GM23338 (cell line): ENCODE results near the gene HSPB3. TPM values are rescaled to one million over a fixed set of nuclear protein-coding genes. Genes with fewer than 3 reads are reported as not detected.

Experiments used
- ATAC-seq: fragments of 200-7000 bp; cut with Tn5 transposase; 3 replicates; pipeline ENCODE4 v1.9.1; 2020
- DNase-seq: peaks from one replicate; pipeline ENCODE4 v3.0.0-alpha.2; 2015; ENCODE audit warnings: low spot score
- H2AFZ ChIP-seq: fragments of 200-600 bp; sonication (generic); 2 replicates; pipeline ENCODE4 v1.8.0; 2016; ENCODE audit warnings: antibody characterized with exemption, mild to moderate bottlenecking, moderate library complexity
- H3F3A ChIP-seq: fragments of 200-600 bp; sonication (generic); replicated peaks from 2 replicates; pipeline ENCODE4 v1.8.0; 2017; ENCODE audit warnings: antibody characterized with exemption, mixed run types, low read depth
- H3K27ac ChIP-seq: fragments of 200-600 bp; sonication (generic); 2 replicates; pipeline ENCODE4 v1.6.1; 2016; ENCODE audit warnings: low read depth
- H3K27me3 ChIP-seq: fragments of 200-600 bp; sonication (generic); 2 replicates; pipeline ENCODE4 v1.8.0; 2016; ENCODE audit warnings: mild to moderate bottlenecking, mixed run types, moderate library complexity; ENCODE audit not compliant: insufficient read depth
- H3K36me3 ChIP-seq: fragments of 200-600 bp; sonication (generic); 2 replicates; pipeline ENCODE4 v1.8.0; 2016; ENCODE audit warnings: mild to moderate bottlenecking; ENCODE audit not compliant: insufficient read depth
- H3K4me1 ChIP-seq: fragments of 200-600 bp; sonication (generic); 2 replicates; pipeline ENCODE4 v1.8.0; 2016; ENCODE audit warnings: mild to moderate bottlenecking, moderate library complexity; ENCODE audit not compliant: insufficient read depth
- H3K4me2 ChIP-seq: fragments of 200-600 bp; sonication (generic); 2 replicates; pipeline ENCODE4 v1.7.1; 2017; ENCODE audit warnings: mixed run types
- H3K4me3 ChIP-seq: fragments of 200-600 bp; sonication (generic); 2 replicates; pipeline ENCODE4 v1.6.1; 2016; ENCODE audit warnings: mixed run types
- H3K79me2 ChIP-seq: fragments of 200-600 bp; sonication (generic); replicated peaks from 2 replicates; pipeline ENCODE4 v1.8.0; 2017; ENCODE audit warnings: mild to moderate bottlenecking; ENCODE audit not compliant: insufficient read depth
- H3K9me2 ChIP-seq: fragments of 200-600 bp; sonication (generic); 2 replicates; pipeline ENCODE4 v1.8.0; 2017; ENCODE audit not compliant: insufficient read depth
- H4K20me1 ChIP-seq: fragments of 200-600 bp; sonication (generic); replicated peaks from 2 replicates; pipeline ENCODE4 v1.8.0; 2017; ENCODE audit warnings: mild to moderate bottlenecking; ENCODE audit not compliant: insufficient read depth
- H3K27ac Mint-ChIP-seq: 2 replicates; pipeline ENCODE4 v1.8.0; 2020; ENCODE audit warnings: inconsistent platforms, mild to moderate bottlenecking, moderate library complexity, mixed read lengths
- H3K27me3 Mint-ChIP-seq: 3 replicates; pipeline ENCODE4 v1.8.0; 2022; ENCODE audit warnings: low read depth, mild to moderate bottlenecking, moderate library complexity, mixed read lengths, inconsistent platforms; ENCODE audit not compliant: insufficient read depth, poor library complexity
- H3K36me3 Mint-ChIP-seq: 3 replicates; pipeline ENCODE4 v1.8.0; 2021; ENCODE audit warnings: low read depth, mild to moderate bottlenecking, inconsistent platforms, moderate library complexity, mixed read lengths
- H3K4me1 Mint-ChIP-seq: 3 replicates; pipeline ENCODE4 v1.8.0; 2020; ENCODE audit warnings: mild to moderate bottlenecking, inconsistent platforms, mixed read lengths
- H3K4me3 Mint-ChIP-seq: 3 replicates; pipeline ENCODE4 v1.8.0; 2021; ENCODE audit warnings: moderate library complexity, mild to moderate bottlenecking, inconsistent platforms, mixed read lengths
- H3K9me3 Mint-ChIP-seq: 3 replicates; pipeline ENCODE4 v1.8.0; 2020; ENCODE audit warnings: moderate library complexity, mild to moderate bottlenecking, inconsistent platforms, mixed read lengths
- EZH2 ChIP-seq: fragments of 200-600 bp; sonication (generic); IDR thresholded peaks from one replicate; pipeline ENCODE4 v1.8.0; 2017; ENCODE audit warnings: antibody characterized with exemption, mild to moderate bottlenecking, low read depth; ENCODE audit not compliant: unreplicated experiment
- EZH2phosphoT487 ChIP-seq: fragments of 200-600 bp; sonication (generic); IDR thresholded peaks from one replicate; pipeline ENCODE4 v1.8.1; 2018; ENCODE audit warnings: antibody characterized with exemption; ENCODE audit not compliant: unreplicated experiment
- JUNB ChIP-seq: IDR thresholded peaks from one replicate; pipeline ENCODE4 v1.6.1; 2016; ENCODE audit warnings: antibody characterized with exemption; ENCODE audit not compliant: unreplicated experiment
- NANOG ChIP-seq: IDR thresholded peaks from 2 replicates; pipeline ENCODE4 v1.6.1; 2016; ENCODE audit warnings: antibody characterized with exemption, borderline replicate concordance
- STAT1 ChIP-seq: IDR thresholded peaks from one replicate; pipeline ENCODE4 v1.6.1; 2016; ENCODE audit warnings: antibody characterized with exemption; ENCODE audit not compliant: unreplicated experiment
- ZNF331 ChIP-seq: fragments of 250-450 bp; sonication (Bioruptor Pico); IDR thresholded peaks from 2 replicates; pipeline ENCODE4 v1.5.0; 2020; ENCODE audit warnings: low read depth, mild to moderate bottlenecking, moderate library complexity
- polyA plus RNA-seq: library from polyadenylated mRNA; unstranded; fragments of >200 nt; fragmentation: Nextera tagmentation; extraction: Ambion mirVana; gene quantifications from 2 replicates; pipeline ENCODE4 v1.2.1, GENCODE V29; 2016
- total RNA-seq: library from RNA; depleted of rRNA; stranded (reverse); fragments of >200 nt; shearing (Covaris generic); gene quantifications from 2 replicates; pipeline ENCODE4 v1.2.3, GENCODE V29; 2014
- TF ChIP-seq, protein P1 (sequence below): fragments of 250-450 bp; sonication (Bioruptor Pico); IDR thresholded peaks from 2 replicates; pipeline ENCODE4 v1.5.0; 2020; ENCODE audit warnings: mild to moderate bottlenecking, moderate library complexity
- TF ChIP-seq, protein P2 (sequence below): IDR thresholded peaks from 2 replicates; pipeline ENCODE4 v1.6.1; 2016; ENCODE audit warnings: antibody characterized with exemption
- TF ChIP-seq, protein P3 (sequence below): IDR thresholded peaks from one replicate; pipeline ENCODE4 v1.6.1; 2018; ENCODE audit warnings: antibody characterized with exemption; ENCODE audit not compliant: unreplicated experiment

HSPB3 gene
- total and polyA plus RNA-seq, 2 experiments from 2014 or later, result not detected

DNA sequence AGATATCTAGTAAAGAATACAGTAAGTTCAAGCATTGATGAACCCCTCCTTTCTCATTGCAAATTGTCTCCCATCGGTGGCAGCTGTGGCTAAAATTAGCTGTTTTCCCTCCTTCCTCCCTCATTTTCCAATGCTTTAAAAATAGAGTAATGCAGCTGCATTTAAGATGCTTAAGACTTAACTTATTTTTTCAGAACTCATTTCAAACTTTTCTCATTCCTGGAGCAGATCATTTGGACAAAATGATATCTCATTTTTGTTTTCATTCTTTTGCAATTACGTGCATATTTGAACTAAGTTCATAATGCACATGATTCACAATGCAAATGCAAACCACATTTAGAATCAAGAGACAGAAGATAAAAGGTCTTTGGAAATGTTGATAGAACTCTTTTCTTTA lies 14.6 kb downstream of the HSPB3 start:
- no peaks in the 10 kb centered on the region for H3K36me3 Mint-ChIP-seq
- Histone ChIP-seq H3K79me2 (no peaks in the 10 kb centered on the region), H3F3A (no peaks in the 10 kb centered on the region), H3K27ac (no peak overlapping the region), H3K9me2 (no peaks in the 10 kb centered on the region), H3K27me3 (no peaks in the 10 kb centered on the region), H3K4me2 (no peak overlapping the region), H3K4me1 (no peaks in the 10 kb centered on the region), H4K20me1 (no peaks in the 10 kb centered on the region), H3K4me3 (no peak overlapping the region), H3K36me3 (no peaks in the 10 kb centered on the region), H2AFZ (no peak overlapping the region)
- no peaks in the 10 kb centered on the region for H3K9me3 Mint-ChIP-seq
- TF ChIP-seq NANOG (no peak), EZH2 (no peak), EZH2phosphoT487 (no peak), STAT1 (no peak), ZNF331 (CRISPR knock-in tag) (no peak), JUNB (no peak)
- TF ChIP-seq, protein P1, sequence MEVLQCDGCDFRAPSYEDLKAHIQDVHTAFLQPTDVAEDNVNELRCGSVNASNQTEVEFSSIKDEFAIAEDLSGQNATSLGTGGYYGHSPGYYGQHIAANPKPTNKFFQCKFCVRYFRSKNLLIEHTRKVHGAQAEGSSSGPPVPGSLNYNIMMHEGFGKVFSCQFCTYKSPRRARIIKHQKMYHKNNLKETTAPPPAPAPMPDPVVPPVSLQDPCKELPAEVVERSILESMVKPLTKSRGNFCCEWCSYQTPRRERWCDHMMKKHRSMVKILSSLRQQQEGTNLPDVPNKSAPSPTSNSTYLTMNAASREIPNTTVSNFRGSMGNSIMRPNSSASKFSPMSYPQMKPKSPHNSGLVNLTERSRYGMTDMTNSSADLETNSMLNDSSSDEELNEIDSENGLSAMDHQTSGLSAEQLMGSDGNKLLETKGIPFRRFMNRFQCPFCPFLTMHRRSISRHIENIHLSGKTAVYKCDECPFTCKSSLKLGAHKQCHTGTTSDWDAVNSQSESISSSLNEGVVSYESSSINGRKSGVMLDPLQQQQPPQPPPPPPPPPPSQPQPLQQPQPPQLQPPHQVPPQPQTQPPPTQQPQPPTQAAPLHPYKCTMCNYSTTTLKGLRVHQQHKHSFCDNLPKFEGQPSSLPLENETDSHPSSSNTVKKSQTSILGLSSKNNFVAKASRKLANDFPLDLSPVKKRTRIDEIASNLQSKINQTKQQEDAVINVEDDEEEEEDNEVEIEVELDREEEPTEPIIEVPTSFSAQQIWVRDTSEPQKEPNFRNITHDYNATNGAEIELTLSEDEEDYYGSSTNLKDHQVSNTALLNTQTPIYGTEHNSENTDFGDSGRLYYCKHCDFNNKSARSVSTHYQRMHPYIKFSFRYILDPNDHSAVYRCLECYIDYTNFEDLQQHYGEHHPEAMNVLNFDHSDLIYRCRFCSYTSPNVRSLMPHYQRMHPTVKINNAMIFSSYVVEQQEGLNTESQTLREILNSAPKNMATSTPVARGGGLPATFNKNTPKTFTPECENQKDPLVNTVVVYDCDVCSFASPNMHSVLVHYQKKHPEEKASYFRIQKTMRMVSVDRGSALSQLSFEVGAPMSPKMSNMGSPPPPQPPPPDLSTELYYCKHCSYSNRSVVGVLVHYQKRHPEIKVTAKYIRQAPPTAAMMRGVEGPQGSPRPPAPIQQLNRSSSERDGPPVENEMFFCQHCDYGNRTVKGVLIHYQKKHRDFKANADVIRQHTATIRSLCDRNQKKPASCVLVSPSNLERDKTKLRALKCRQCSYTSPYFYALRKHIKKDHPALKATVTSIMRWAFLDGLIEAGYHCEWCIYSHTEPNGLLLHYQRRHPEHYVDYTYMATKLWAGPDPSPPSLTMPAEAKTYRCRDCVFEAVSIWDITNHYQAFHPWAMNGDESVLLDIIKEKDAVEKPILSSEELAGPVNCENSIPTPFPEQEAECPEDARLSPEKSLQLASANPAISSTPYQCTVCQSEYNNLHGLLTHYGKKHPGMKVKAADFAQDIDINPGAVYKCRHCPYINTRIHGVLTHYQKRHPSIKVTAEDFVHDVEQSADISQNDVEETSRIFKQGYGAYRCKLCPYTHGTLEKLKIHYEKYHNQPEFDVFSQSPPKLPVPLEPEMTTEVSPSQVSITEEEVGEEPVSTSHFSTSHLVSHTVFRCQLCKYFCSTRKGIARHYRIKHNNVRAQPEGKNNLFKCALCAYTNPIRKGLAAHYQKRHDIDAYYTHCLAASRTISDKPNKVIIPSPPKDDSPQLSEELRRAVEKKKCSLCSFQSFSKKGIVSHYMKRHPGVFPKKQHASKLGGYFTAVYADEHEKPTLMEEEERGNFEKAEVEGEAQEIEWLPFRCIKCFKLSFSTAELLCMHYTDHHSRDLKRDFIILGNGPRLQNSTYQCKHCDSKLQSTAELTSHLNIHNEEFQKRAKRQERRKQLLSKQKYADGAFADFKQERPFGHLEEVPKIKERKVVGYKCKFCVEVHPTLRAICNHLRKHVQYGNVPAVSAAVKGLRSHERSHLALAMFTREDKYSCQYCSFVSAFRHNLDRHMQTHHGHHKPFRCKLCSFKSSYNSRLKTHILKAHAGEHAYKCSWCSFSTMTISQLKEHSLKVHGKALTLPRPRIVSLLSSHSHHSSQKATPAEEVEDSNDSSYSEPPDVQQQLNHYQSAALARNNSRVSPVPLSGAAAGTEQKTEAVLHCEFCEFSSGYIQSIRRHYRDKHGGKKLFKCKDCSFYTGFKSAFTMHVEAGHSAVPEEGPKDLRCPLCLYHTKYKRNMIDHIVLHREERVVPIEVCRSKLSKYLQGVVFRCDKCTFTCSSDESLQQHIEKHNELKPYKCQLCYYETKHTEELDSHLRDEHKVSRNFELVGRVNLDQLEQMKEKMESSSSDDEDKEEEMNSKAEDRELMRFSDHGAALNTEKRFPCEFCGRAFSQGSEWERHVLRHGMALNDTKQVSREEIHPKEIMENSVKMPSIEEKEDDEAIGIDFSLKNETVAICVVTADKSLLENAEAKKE, result no peak
- TF ChIP-seq, protein P2, sequence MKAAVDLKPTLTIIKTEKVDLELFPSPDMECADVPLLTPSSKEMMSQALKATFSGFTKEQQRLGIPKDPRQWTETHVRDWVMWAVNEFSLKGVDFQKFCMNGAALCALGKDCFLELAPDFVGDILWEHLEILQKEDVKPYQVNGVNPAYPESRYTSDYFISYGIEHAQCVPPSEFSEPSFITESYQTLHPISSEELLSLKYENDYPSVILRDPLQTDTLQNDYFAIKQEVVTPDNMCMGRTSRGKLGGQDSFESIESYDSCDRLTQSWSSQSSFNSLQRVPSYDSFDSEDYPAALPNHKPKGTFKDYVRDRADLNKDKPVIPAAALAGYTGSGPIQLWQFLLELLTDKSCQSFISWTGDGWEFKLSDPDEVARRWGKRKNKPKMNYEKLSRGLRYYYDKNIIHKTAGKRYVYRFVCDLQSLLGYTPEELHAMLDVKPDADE, result no peak
- TF ChIP-seq, protein P3, sequence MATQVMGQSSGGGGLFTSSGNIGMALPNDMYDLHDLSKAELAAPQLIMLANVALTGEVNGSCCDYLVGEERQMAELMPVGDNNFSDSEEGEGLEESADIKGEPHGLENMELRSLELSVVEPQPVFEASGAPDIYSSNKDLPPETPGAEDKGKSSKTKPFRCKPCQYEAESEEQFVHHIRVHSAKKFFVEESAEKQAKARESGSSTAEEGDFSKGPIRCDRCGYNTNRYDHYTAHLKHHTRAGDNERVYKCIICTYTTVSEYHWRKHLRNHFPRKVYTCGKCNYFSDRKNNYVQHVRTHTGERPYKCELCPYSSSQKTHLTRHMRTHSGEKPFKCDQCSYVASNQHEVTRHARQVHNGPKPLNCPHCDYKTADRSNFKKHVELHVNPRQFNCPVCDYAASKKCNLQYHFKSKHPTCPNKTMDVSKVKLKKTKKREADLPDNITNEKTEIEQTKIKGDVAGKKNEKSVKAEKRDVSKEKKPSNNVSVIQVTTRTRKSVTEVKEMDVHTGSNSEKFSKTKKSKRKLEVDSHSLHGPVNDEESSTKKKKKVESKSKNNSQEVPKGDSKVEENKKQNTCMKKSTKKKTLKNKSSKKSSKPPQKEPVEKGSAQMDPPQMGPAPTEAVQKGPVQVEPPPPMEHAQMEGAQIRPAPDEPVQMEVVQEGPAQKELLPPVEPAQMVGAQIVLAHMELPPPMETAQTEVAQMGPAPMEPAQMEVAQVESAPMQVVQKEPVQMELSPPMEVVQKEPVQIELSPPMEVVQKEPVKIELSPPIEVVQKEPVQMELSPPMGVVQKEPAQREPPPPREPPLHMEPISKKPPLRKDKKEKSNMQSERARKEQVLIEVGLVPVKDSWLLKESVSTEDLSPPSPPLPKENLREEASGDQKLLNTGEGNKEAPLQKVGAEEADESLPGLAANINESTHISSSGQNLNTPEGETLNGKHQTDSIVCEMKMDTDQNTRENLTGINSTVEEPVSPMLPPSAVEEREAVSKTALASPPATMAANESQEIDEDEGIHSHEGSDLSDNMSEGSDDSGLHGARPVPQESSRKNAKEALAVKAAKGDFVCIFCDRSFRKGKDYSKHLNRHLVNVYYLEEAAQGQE, result no peak
- no peaks in the 10 kb centered on the region for H3K27me3 Mint-ChIP-seq
- H3K4me1 Mint-ChIP-seq, result no peaks in the 10 kb centered on the region
- DNase-seq, result no peak
- no peak overlapping the region for H3K27ac Mint-ChIP-seq
- no peak overlapping the region for H3K4me3 Mint-ChIP-seq
- no peak for ATAC-seq
